OCI-LY7 (cell line): ENCODE measurements around the gene PTPRE. TPM values are rescaled to one million over a fixed set of nuclear protein-coding genes. Genes with fewer than 3 reads are reported as not detected.

ENCODE experiments used
- BruUV-seq: library from RNA; stranded (reverse); fragments of 400-500 nt; replicated peaks from 2 replicates; lab custom pipeline; 2021; lab: Mats Ljungman, UMichigan
- CTCF ChIA-PET: fragments of 300-600 bp; sonication (Branson Sonifier 250); formaldehyde crosslinking; loops from one replicate; lab custom pipeline; 2022; ENCODE audit warnings: antibody characterized with exemption; ENCODE audit not compliant: unreplicated experiment; lab: Charles Lee
- POLR2A ChIA-PET: fragments of 300-600 bp; sonication (Branson Sonifier 250); formaldehyde crosslinking; loops from one replicate; lab custom pipeline; 2022; ENCODE audit warnings: antibody characterized with exemption; lab: Charles Lee
- DNase-seq: peaks from one replicate; pipeline ENCODE4 v3.0.0-alpha.2; 2015; ENCODE audit warnings: low spot score
- H2AFZ ChIP-seq: fragments of 200-600 bp; sonication (generic), shearing (Covaris generic); 2 replicates; pipeline ENCODE4 v1.6.1; 2014; ENCODE audit warnings: mild to moderate bottlenecking, antibody characterized with exemption, low read length, moderate library complexity
- H3K27ac ChIP-seq: fragments of 200-600 bp; sonication (generic); 2 replicates; pipeline ENCODE4 v1.5.1; 2014; ENCODE audit warnings: mixed run types, low read depth, mild to moderate bottlenecking, moderate library complexity, low read length, inconsistent platforms; ENCODE audit not compliant: poor library complexity, severe bottlenecking
- H3K36me3 ChIP-seq: fragments of 200-600 bp; sonication (generic); 2 replicates; pipeline ENCODE4 v1.6.1; 2014; ENCODE audit warnings: mild to moderate bottlenecking, antibody characterized with exemption, low read length, moderate library complexity, mixed read lengths; ENCODE audit not compliant: insufficient read depth
- H3K4me1 ChIP-seq: fragments of 200-600 bp; sonication (generic); 2 replicates; pipeline ENCODE4 v1.5.1; 2014; ENCODE audit warnings: mild to moderate bottlenecking, low read length; ENCODE audit not compliant: insufficient read depth, poor library complexity, severe bottlenecking
- H3K4me2 ChIP-seq: fragments of 200-600 bp; sonication (generic); 2 replicates; pipeline ENCODE4 v1.6.1; 2014; ENCODE audit warnings: mild to moderate bottlenecking, low read length
- H3K4me3 ChIP-seq: fragments of 200-600 bp; sonication (generic); 2 replicates; pipeline ENCODE4 v1.5.1; 2014; ENCODE audit warnings: mild to moderate bottlenecking, low read depth, low read length; ENCODE audit not compliant: poor library complexity, severe bottlenecking
- H3K79me2 ChIP-seq: fragments of 200-600 bp; sonication (generic); 2 replicates; pipeline ENCODE4 v1.6.1; 2016; ENCODE audit warnings: low read depth, mild to moderate bottlenecking, low read length, moderate library complexity, mixed read lengths; ENCODE audit not compliant: insufficient read depth
- H3K9me2 ChIP-seq: fragments of 200-600 bp; sonication (generic); 2 replicates; pipeline ENCODE4 v1.6.1; 2016; ENCODE audit warnings: mild to moderate bottlenecking, low read length, mixed read lengths; ENCODE audit not compliant: insufficient read depth
- H3K9me3 ChIP-seq: fragments of 200-600 bp; sonication (generic); 2 replicates; pipeline ENCODE4 v1.6.1; 2014; ENCODE audit warnings: mild to moderate bottlenecking, mixed run types, low read length, mixed read lengths
- H4K20me1 ChIP-seq: fragments of 200-600 bp; sonication (generic); 2 replicates; pipeline ENCODE4 v1.6.1; 2014; ENCODE audit warnings: mild to moderate bottlenecking, antibody characterized with exemption, low read length, moderate library complexity, mixed read lengths; ENCODE audit not compliant: insufficient read depth
- CTCF ChIP-seq: fragments of 200-600 bp; sonication (generic); conservative IDR thresholded peaks from 2 replicates; pipeline ENCODE4 v1.5.1; 2014; ENCODE audit warnings: mild to moderate bottlenecking, antibody characterized with exemption, low read length, moderate library complexity, mixed read lengths
- EZH2phosphoT487 ChIP-seq: fragments of 200-600 bp; sonication (generic); IDR thresholded peaks from 2 replicates; pipeline ENCODE4 v1.6.1; 2018; ENCODE audit warnings: low read depth, borderline replicate concordance, mild to moderate bottlenecking, mixed run types, antibody characterized with exemption, low read length, moderate library complexity, mixed read lengths
- intact Hi-C: fragments of 100-400 bp; cut with micrococcal nuclease; formaldehyde crosslinking; loops from one replicate; pipeline ENCODE4 v1.10.0; 2022; ENCODE audit not compliant: unreplicated experiment
- total RNA-seq, 2 experiments: library from RNA; depleted of rRNA in 1 of 2; stranded (reverse); fragments of >200 nt in 1 of 2; shearing (Covaris generic) in 1 of 2; gene quantifications; 2 replicates each; pipeline ENCODE4 v1.2.3, GENCODE V29; 2014 to 2022

PTPRE gene
- total RNA-seq, 2 experiments from 2014 or later: 6.8 to 8.3 TPM

- CTCF ChIA-PET: no interaction called here
- H3K27ac ChIP-seq: no peak overlapping the region
- no peak overlapping the region for H3K4me3 ChIP-seq
- POLR2A ChIA-PET: no interaction called here
- DNase-seq: no peak
- H2AFZ ChIP-seq: no peak overlapping the region
- no peak overlapping the region for H3K4me2 ChIP-seq
- intact Hi-C loops: no loop called here
- BruUV-seq: no TSS peak
- H3K4me1 ChIP-seq: no peaks in the 10 kb centered on the region
- no peaks in the 10 kb centered on the region for H3K36me3 ChIP-seq
- H3K79me2 ChIP-seq: no peaks in the 10 kb centered on the region
- H4K20me1 ChIP-seq: no peaks in the 10 kb centered on the region
- no peaks in the 10 kb centered on the region for H3K9me3 ChIP-seq
- no peak for TF ChIP-seq CTCF
- TF ChIP-seq EZH2phosphoT487: no peak
- H3K9me2 ChIP-seq: no peaks in the 10 kb centered on the region
Observed at GRCh38 chr10:127980898-127981297, 74.0 kb downstream of the PTPRE start.

GRCh38 chr10:127982601-127983000 lies 75.7 kb downstream of the PTPRE start:
- Histone ChIP-seq H3K27ac (no peak overlapping the region), H3K79me2 (no peaks in the 10 kb centered on the region), H3K4me3 (no peak overlapping the region), H4K20me1 (no peaks in the 10 kb centered on the region), H3K9me3 (no peaks in the 10 kb centered on the region), H3K4me1 (no peaks in the 10 kb centered on the region), H3K9me2 (no peaks in the 10 kb centered on the region), H2AFZ (no peak overlapping the region), H3K4me2 (no peak overlapping the region), H3K36me3 (no peaks in the 10 kb centered on the region)
- POLR2A ChIA-PET: interaction anchor here (1.2 kb wide), 1 partner anchor 9 kb away, joined by 3 read pairs; no protein-coding TSS in a partner anchor
- no peak for DNase-seq
- no peak for TF ChIP-seq CTCF
- TF ChIP-seq EZH2phosphoT487: no peak
- no TSS peak for BruUV-seq
- CTCF ChIA-PET: no interaction called here
- intact Hi-C loops: no loop called here

GRCh38 chr10:127983344-127984100 lies 76.6 kb downstream of the PTPRE start:
- H3K27ac ChIP-seq: no peak overlapping the region
- ChIA-PET CTCF (no interaction called here), POLR2A (interaction anchor here (1.2 kb wide), 1 partner anchor 10 kb away, joined by 3 read pairs; no protein-coding TSS in a partner anchor)
- no peaks in the 10 kb centered on the region for H4K20me1 ChIP-seq
- no peak overlapping the region for H3K4me3 ChIP-seq
- H3K4me1 ChIP-seq: no peaks in the 10 kb centered on the region
- H3K9me2 ChIP-seq: no peaks in the 10 kb centered on the region
- no peak for DNase-seq
- no peak overlapping the region for H2AFZ ChIP-seq
- no peaks in the 10 kb centered on the region for H3K36me3 ChIP-seq
- intact Hi-C loops: no loop called here
- no peaks in the 10 kb centered on the region for H3K79me2 ChIP-seq
- H3K4me2 ChIP-seq: no peak overlapping the region
- BruUV-seq: no TSS peak
- H3K9me3 ChIP-seq: no peaks in the 10 kb centered on the region
- no peak for TF ChIP-seq CTCF
- no peak for TF ChIP-seq EZH2phosphoT487
